D721Med (cell line): Measurements from ENCODE around the gene CD5L.

Experiments used
- DNase-seq: peaks from one replicate; pipeline ENCODE4 v3.0.0; 2011; ENCODE audit warnings: low spot score; ENCODE audit not compliant: insufficient read length
- FAIRE-seq: peaks from 2 replicates; lab custom pipeline; 2011; peaks lifted over from hg19 to GRCh38; lab: Jason Lieb, UNC
- TF ChIP-seq, protein P1 (sequence below): IDR thresholded peaks from 2 replicates; pipeline ENCODE4 v1.5.1; 2012; ENCODE audit warnings: mild to moderate bottlenecking, control low read depth; ENCODE audit not compliant: insufficient read depth; ENCODE audit errors: missing control alignments

The CD5L gene

DNA sequence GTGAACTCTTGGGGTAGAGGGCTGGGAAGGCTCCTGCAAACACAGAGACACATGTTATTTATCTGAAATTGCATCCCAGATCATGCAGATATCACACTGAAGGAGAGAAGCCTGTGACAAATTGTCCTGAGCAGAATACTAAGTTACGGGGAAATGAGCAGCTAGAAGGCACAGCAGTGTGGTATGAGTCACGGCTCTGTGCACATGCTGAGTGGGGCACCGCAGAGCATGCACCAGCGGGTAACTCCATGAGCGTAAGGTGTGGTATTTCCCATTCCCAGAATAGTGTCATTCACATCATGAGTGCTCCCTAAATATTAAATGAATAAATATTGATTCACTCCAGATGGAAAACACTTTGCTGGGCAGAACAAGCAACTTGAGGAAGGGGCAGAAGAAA lies 43.4 kb downstream of the CD5L start:
- no peak for FAIRE-seq
- TF ChIP-seq, protein P1, sequence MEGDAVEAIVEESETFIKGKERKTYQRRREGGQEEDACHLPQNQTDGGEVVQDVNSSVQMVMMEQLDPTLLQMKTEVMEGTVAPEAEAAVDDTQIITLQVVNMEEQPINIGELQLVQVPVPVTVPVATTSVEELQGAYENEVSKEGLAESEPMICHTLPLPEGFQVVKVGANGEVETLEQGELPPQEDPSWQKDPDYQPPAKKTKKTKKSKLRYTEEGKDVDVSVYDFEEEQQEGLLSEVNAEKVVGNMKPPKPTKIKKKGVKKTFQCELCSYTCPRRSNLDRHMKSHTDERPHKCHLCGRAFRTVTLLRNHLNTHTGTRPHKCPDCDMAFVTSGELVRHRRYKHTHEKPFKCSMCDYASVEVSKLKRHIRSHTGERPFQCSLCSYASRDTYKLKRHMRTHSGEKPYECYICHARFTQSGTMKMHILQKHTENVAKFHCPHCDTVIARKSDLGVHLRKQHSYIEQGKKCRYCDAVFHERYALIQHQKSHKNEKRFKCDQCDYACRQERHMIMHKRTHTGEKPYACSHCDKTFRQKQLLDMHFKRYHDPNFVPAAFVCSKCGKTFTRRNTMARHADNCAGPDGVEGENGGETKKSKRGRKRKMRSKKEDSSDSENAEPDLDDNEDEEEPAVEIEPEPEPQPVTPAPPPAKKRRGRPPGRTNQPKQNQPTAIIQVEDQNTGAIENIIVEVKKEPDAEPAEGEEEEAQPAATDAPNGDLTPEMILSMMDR, result no peak
- DNase-seq, result no peak

DNA sequence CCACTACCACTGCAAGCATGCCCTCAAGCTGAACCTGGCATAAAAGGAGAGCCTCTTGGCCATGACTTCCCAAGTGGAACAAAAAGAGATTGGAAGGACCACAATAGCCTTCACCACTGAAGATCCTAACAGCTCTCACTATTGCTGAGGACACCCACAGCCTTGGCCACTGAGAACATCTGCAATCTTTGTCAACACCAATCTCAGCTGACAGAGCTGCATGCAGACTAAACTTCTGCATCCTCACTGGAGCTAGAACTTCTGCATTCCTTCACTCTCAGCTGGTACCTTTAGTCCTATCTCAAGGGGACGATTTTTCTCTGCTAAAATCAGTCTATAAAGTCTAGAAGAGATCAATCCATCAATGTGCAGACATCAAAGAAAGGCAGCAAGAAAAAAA lies 56.4 kb downstream of the CD5L start:
- DNase-seq (no peak), FAIRE-seq (no peak)
- TF ChIP-seq, protein P1, result no peak

DNA sequence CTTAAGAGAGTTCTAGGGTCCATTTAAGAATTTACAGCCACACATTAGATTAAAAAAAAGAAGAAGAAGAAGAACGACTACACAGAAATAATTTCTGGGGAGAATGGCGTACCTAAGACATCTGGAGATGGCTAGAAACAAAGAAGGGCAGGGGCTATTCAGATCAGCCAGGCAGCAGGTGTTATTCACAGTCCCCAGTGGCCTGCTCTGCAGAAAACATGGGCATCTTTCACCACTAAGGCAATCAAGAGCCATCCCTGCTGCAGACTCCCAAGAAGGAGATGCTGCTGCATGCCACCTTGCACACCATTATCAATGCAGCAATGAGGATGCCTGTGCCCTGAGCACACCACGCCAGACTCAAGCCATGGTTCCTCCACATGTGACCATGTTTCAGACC lies 56.8 kb downstream of the CD5L start:
- no peak for DNase-seq
- FAIRE-seq, result no peak
- TF ChIP-seq, protein P1, result no peak

DNA sequence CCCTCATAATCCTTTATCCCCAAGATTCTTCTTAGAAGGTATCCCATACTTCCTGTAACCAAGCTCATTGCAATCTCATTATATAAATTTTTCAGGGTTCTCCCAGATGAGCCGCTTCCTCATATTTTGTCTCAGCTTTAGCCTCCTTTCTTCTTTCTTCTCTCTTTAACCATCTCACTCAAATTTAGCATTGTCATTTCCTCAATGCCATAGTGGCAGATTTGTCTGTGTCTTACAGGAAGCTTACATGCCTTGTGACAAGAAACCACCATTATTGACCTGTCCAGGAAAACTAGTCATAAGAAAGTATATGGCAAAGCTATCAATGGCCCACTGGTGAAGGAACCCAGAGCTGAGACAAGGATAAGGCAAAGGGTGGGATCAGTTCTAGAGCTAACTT lies 58.7 kb downstream of the CD5L start:
- FAIRE-seq, result no peak
- no peak for DNase-seq
- TF ChIP-seq, protein P1, result no peak

DNA sequence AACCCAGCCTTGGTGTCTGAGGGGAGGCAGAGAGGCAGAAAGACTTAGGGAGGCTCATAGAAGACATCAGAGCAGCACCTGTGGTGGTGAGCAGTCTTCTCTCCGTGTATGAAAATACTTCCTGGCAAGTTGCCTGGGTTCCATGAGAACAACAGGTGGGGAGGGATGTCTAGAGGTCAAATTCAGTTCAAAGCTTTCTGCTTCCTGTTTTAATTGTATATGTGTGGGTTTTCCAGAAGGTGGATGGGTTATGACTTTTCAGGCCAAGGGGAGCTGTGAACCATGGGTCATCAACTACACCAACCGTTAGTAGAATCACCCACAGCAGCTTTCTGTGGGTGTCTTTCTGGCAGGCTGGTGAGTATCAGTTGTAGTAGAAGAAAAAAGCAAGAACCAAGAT lies 60.6 kb downstream of the CD5L start:
- FAIRE-seq, result no peak
- DNase-seq, result no peak
- TF ChIP-seq, protein P1, result no peak
